GM21367 (cell line): ENCODE data around the gene NPC1.
"Not testable (repeated sequence)": the region's sequence is repeated elsewhere in the genome, so short reads cannot be mapped to it uniquely, and the experiment has no call there.

Experiments used
- ATAC-seq: cut with Tn5 transposase; IDR thresholded peaks from one replicate; pipeline ENCODE4 v1.9.1; 2021; ENCODE audit not compliant: unreplicated experiment

Gene NPC1

DNA sequence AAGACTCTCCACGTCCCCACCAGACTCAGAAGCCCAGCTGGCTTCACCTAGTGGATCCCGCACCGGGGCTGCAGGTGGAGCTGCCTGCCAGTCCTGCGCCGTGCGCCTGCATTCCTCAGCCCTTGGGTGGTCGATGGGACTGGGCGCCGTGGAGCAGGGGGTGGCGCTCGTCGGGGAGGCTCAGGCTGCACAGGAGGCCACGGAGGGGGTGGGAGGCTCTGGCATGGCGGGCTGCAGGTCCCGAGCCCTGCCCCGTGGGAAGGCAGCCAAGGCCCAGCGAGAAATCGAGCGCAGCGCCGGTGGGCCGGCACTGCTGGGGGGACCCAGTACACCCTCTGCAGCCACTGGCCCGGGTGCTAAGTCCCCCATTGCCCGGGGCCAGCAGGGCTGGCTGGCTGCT, 8.8 kb downstream of the NPC1 start:
- ATAC-seq, result not testable (repeated sequence)

DNA sequence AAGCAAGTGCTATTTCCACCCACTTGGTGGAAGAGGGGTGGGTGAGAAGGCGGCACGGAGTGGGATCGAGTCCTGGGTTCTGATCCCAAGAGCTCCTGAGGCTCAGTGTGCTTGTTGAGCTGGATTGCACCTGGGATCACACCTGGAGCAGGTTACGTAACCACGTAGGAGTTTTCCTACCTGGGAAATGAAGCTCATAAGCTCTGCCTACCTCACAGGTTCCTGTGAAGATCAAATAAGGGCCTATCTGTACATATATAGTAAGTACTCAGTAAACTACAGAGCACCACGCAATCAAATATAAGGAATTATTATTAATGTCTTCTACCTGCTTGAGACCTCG, 11.0 kb downstream of the NPC1 start:
- ATAC-seq, result no peak

DNA sequence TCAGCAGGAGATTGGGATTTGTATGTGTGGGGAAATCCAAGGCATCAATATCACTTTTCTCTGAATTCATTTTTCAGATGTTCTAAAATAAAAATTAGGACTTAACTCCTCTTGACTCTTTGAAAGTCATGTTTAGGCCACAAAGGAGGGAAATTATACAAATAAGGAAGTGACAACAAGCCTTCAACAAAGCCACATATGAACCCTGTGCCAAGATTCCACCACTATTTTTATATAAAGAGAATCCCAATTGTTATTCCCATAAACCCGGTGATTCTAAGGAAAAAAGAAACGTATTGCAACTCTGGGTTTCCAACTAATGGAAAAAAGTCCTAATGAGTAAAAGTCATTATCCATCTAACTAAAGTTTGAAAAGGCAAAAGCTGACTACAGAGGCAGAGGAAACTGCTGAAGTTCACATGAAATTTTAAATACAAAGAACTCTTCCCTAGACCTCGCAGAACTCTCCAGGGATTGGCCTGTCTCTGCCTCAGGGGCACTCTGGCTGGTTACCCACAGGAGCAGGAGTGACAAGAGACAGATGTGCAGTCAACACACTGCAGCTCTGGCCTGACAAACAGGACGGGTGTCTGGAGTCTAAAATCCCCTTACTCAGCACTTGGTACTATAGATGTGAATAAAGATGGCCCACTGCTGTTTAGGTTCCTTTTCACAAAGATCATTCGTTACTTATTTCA, 11.5 kb downstream of the NPC1 start:
- no peak for ATAC-seq

DNA sequence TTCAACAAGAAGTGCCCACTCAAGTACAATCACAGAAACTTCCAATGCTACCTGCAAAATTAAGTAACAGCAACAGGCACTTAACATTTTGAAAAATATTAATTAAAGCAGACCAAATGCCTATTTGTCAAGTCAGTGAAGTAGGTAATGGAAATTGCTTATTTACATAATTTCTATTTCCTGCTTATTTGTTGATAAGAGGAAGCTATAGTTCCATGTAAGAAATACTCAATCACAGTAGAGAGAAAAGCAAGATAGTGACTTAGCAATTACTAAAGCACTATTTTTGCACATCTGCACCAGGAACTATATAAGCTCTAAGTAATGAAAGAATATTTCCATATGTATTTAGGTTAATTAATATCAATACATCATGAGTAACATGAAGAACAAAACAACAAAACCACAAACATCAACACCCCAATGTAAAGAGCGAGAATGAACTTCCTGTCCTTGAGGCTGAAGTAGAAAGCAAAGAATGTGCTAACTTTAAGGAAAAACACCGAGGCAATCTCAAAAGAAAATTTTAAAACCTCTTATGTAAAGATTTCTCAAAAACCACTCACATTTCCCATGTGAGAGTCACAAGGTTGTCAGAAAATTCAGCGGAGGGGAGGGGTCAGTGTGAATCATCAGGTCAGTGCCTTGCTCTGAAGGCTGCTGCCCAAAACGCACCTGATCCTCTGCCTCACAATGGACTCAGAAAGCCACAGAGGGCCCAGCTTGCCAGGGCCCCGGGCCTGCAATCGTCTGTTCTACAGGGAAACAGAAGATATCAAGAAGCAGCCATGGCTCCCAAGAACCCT, 12.5 kb downstream of the NPC1 start:
- no peak for ATAC-seq

DNA sequence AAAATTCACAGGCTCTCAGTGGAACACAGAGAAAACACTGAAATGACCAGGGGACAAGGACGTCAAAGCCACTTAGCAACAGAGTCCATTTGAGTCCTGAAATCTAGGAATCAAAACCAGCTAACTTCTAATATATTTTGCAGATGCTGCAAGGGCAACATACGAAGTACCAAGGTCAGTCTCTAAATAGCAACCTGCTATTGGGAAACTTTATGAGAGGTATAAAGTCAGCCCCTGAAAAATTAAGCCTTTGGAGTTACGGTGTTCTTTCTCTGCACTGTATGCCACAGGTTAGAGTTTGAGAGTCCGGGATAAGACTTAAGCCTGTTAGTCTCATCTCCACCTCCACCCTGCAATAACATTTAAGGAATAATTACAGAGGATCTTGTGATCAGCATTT, 13.3 kb downstream of the NPC1 start:
- ATAC-seq, result no peak

DNA sequence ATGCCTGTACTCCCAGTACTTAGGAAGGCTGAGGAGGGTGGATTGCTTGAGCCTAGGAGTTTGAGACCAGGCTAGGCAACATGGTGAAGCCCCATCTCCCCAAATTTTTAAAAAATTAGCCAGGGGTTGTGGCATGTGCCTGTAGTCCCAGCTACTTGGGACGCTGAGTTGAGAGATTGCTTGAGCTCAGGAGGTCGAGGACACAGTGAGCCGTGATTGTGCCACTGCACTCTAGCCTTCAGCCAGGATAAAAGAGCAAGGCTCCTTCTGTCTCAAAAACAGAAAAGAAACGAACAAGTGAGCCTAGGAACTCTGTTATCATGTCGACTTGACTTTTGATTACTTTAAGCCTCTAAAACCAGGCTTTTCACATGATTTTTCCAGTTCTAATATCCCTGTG, 13.7 kb downstream of the NPC1 start:
- no peak for ATAC-seq

DNA sequence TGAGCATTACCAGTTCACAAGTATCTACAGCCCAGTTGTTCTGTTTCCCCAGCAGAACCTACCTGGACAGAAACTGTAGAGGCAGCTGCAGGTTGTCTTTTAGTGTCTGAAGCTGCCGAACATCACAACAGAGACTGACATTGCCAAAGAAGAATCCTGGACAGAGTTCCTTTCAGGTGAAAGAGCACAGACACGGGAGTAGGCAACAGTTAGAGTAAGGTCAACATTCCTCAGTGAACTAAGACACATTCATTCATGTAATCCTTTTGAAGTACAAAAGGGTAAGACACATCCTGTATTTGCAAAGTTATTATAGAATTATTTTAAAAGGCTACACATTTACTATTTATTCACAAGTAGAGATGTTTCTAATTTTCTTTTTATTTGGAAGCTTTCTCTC, 14.3 kb downstream of the NPC1 start:
- no peak for ATAC-seq

DNA sequence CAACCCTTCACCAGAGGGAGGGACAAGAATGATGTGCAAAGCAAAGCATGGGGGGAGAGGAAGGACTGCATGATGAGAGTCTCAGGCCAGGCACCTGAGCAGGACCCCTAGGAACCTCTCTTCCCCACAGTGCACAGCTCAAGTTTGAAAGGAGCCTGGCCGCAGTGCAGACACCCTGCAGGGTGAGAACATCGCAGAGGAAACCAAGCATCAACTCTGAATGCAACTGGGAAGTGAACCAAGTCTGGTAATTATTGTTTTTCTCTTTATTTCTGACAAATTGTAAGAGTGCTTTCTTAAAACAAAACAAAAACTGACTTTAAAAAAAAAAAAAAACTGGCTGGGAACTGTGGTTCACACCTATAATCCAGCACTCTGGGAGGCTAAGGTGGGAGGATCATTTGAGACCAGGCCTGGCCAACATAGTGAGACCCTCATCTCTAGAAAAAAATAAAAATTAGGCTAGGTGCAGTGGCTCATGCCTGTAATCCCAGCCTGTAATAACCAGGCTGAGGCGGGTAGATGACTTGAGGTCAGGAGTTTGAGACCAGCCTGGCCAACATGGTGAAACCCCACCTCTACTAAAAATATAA, 15.3 kb downstream of the NPC1 start:
- no peak for ATAC-seq

DNA sequence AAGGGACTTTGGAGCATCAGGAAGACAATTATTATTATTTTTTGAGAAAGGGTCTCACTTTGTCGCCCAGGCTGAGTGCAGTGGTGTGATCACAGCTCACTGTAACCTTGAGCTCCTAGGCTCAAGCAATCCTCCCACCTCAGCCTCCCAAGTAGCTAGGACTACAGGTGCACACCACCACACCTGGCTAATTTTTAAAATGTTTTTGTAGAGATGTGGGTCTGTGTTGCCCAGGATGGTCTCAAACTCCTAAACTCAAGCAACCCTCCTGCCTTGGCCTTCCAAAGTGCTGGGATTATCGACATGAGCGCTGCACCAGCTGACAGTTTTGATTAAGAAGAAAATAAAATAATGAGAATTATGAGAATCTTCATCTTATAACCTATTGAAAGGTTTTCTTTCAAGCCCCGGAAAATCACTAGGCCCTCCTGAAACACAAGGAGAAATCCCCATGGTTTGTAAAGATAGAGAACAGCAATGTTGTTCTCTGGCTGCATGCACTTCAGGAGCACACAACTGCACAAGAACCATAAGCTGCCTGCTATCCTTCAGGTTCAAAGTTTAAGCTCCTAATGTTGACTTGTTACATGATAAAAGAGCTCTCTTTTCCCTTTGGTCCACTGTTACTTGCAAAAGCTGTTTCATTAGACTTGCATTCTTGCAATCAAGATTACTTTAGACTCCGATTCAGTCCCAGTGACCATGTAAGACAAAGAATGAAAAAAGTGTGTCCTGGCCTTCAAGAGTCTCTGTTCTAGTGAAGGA, 16.8 kb downstream of the NPC1 start:
- no peak for ATAC-seq

DNA sequence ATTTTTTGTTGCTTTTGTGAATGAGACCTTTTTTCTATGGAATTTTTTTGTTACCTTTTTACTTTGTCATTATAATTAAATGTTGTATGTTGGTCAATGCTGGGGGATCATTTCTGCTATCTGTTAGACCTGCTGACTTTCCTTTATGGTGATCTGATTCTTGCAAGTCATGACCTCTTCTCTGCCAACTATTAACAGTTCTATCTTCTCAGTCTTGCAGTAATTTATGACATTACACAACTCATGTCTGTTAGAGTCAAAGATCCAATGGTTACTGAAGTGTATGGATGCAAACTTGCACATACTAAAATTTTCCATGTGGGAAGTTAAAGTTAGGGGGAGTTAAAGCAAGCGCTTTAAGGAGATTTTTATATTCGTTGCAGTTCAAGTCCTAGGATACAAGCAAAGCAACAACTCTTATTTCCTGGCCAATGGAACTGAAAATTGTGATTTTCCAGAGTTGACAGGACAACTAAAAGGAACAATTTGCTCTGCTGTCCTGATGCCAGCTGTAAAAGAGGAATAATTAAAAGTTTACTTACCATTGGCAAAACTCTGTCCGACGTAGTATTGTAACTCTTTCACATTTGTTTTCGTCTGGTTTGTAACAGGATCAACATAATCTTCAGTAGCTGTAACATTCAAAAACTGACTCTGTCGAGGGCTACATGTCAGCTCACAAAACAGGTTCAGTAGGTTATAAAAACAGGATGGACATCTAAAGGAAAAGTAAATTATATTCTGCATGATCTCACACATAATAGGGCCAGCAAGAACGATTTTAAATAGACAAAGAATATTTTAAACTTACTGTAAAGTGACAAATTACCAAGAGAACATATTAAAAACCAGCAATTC, 17.8 kb downstream of the NPC1 start:
- no peak for ATAC-seq

DNA sequence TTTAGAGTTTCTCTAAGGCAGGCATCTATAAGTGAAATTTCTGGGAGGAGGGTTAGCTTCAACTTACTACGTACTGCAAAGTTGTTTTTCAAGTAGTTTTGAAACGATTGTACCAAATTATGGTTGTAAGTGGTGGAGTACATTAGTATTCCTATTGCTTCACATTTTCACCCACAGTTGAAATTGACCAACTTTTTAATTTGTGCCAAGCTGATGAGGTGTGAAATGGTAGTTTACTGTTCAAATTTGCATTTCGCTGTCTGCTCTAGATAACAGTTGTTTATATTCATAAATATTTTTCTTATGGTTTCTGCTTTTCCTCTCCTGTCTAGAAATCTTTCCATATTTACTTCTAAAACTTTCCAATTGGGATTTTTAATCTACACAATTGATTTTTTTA, 18.6 kb downstream of the NPC1 start:
- ATAC-seq, result no peak

DNA sequence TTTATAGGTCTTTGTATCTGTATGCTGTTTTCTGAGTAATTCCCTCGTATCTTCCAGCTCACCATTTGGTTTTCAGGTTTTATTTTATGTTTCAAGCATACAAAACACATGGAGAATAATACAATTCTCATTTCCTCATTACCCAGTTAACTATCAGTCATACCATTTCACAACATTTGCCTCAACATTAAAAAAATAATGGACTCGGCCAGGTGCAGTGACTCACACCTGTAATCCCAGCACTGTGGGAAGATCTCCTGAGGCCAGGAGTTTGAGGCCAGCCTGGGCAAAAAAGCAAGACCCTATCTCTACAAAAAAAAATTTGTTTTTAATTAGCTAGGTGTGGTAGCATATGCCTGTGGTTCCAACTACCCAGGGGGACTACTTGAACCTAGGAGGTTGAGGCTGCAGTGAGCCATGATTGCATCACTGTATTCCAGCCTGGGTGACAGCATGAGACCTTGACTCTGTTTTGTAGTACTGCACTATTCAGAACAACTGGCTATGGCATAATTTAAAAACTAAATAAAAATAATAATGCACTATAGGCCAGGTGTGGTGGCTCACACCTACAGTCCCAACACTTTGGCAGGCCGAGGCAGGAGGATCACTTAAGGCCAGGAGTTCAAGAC, 20.3 kb downstream of the NPC1 start:
- ATAC-seq, result no peak

DNA sequence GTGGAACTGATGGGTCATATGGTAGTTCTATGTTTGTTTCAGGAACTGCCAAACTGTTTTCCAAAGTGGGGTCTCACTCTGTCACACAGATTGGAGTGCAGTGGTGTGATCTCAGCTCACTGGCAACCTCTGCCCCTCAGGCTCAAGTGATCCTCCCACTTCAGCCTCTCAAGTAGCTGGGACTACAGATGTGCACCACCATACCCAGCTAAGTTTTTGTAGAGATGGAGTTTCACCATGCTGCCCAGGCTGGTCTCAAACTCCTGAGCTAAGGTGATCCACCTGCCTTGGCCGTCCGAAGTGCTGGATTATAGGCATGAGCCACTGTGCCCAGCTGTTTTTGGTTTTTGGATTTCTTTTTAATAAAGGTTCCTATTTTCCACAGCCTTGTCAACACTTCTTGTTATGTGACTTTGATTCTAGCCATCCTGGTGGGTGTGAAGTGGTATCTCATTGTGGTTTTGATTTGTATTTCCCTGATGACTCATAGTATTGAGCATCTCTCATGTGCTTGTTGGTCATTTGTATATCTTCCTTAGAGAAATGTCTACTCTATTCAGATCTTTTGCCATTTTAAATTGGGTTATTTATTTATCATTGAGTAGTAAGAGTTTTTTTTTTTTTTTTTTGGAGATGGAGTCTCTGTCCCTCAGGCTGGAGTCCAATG, 22.8 kb downstream of the NPC1 start:
- no peak for ATAC-seq

DNA sequence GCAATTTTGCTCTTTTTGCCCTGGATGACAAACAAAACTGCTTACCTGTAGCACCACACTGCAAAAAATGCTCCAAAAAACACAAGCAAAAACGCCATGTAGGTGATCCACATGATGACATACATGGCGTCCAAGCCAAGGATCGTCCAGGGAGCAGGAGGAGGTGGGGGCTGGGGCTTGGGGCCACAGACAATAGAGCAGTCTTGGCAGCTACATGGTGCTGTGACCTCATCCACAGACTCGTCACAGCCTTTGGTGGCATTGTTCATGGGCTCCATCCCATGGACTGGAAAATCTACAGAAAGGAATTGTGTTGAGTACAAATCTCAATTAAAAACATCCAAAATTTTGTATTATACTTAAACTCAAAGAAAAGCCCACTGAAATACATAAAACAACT, 26.1 kb downstream of the NPC1 start:
- ATAC-seq, result no peak

DNA sequence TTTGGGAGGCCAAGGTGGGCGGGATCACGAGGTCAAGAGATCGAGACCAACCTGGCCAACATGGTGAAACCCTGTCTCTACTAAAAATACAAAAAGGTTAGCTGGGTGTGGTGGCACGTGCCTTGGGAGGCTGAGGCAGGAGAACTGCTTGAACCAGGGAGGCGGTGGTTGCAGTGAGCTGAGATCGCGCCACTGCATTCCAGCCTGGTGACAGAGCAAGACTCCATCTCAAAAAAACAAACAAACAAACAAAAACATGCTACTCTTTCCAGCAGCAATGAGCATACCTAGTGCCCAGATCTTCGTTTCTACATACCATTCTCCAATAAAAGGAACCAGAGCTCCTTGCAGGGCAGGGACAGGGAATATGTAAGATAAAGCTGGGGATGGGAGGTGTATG, 28.8 kb downstream of the NPC1 start:
- ATAC-seq, result not testable (repeated sequence)

DNA sequence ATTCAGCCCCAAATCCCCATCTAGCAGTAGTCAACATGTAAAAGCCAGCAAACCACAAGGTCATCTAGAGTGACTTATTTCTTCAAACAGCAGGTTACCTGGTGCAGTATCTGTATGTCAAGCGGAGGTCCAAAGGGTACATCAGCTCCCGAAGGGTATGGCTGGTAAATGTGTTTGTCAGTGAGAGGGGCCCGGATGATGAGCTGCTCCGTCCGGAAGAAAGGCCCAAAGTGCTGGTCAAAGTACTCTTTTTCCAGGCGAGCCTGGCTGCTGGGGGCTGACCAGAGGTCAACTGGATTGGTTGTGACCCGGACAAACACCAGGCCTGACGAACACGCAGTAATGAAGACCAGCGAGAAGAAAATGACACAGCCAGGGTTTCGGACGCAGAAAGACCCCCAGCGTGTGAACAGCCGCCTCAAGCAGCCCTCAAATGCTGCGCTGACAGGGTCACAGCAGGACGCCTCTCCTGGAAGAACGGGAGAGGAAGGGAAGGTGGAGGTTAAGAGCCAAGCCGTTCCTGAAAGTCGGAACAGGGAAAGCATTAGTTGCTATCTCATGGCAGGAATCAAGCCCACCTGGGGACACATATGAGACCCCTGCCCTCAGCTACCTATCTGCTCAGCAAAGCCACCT, 30.0 kb downstream of the NPC1 start:
- no peak for ATAC-seq

DNA sequence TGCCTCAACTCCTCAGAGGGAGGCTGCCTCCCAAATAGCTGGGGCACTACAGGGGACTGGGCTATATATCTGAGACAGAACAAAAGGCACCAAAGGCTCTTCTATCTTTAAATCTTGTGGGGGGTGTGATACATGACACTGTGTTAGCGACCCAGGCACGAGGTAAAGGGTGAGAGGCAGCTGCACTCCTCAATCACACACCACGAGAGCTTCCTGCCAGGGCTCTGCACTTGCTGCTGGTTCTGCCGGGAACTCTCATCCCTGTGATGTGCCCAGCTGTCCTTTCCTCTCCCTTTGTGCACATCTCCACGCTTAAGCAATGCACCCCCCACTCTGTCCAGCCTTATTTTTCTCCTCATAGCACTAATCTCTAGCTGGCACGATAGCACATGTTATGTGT, 32.4 kb downstream of the NPC1 start:
- no peak for ATAC-seq

DNA sequence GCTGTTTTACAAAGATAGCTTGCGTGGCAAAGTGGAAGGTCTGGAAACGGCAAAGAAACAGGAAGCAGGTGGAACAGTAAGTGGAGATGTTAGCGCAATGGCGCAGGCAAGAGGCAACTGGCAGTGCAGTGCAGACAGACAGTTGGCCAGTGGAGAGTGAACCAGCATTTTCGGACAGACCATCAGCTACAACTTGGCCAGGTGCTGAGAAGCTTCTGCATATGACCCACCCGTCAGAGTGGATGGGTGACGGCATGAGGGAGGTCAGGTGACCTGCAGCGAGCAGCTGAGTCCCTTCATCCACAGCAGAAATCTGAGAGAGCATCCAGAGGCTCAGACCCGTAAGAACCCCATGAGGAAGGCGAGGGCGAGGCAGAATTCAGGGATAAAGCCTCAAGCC, 33.8 kb downstream of the NPC1 start:
- ATAC-seq, result no peak

DNA sequence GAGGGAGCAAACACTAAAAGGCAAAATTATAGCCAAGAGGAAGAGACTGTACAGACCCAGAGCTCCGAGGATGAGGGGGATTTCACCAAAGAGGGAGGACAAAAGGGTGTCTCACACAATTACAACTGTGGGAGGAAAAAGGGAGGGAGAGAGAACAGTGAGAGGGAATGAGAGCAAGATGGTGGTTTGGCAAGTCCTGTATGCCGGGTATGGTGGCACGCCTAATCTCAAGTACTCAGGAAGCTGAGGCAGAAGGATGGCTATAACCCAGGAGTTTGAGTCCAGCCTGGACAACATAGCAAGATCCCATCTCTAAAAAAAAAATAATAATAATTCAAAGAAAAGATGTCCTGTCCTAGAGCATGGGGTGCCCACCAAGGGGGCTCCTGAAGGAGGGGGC, 34.3 kb downstream of the NPC1 start:
- ATAC-seq, result no peak
